Right kidney (tissue), 1 donor: ENCODE measurements around the gene ATOH8.

Experiments used
- DNase-seq: peaks from one replicate; pipeline ENCODE4 v3.0.0-alpha.2; 2016

Gene ATOH8

GRCh38 chr2:85718009-85718391, 35.8 kb upstream of the ATOH8 start:
- DNase-seq: no peak

DNA sequence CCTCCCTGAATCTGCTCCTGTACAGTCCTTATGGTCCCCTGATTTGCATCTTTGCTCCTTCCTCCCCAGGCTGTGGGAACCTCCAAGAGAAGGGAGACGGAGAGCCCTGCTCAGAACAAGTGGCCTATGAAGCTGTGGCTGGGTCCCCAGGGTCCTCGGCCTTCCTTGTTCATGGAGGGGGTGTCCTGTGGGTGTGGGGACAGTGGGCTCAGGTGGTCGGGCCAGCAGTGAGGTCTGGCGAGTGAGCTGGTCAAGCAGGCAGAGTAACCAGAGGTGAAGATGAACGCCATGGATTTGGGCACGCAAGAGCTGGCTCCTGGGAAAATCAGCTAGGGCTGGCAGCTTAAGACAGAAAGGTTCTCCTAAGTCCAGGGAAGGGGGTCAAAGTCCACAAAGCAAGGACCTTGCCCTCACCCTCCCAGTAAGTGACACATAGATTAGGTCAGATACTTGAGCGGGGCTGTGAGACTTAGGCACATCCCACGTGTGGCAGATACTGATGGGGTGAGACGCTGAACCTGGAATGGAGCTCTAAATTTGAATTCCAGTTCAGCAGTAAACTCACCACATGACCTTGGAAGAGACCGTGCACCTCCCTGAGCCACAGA, 34.8 kb upstream of the ATOH8 start:
- DNase-seq: no peak

DNA sequence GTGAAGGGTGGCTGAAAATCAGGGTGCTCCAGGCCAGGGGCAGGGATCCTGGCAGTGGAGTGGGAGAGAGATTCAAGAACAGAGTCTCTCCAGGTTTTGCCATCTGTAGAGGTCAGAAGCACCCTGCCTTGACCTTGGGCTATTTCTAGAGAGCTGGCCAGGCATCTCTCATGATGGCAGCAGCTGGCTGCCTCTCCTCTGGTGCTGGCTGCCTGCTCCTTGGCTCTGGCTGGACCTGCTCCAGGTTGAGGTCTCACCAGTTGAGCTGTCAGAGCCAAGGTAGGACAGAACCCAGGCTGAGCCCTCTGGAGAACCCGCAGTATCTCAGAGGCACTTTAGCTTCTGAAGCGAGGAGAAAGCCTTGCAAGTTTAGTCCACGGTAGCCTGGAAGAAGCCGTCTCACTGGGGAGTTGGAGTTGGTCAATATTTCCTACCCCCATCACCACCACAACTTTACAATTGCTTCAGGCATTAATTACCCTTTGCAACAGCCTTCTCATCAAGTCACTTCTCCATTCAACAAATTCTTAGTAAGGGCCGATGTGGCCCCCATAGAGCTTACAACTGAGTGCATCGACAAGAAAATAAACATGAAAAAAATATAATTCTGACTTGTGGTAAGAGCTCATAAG, 34.1 kb upstream of the ATOH8 start:
- no peak for DNase-seq

- no peak for DNase-seq
Measured at GRCh38 chr2:85720533-85720932, 33.3 kb upstream of the ATOH8 start.

DNA sequence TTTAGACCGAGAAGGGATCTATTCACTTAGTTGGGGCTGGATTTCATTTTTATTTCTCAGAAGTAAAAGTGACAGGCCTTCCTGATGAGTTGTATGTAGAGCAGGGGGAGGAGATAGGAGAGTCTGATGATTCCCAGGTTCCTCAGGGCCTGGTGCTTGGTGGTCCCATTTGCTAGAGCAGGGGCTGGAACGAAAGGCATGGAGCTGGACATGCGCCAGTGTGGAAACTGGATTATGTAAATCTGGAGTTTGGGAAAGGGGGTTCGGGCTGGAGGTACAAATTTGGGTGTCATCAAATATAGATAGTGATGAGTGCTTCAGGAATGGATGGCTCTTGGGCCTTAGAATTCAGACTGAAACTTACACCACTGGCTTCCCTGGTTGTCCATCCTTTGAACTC, 32.1 kb upstream of the ATOH8 start:
- no peak for DNase-seq

DNA sequence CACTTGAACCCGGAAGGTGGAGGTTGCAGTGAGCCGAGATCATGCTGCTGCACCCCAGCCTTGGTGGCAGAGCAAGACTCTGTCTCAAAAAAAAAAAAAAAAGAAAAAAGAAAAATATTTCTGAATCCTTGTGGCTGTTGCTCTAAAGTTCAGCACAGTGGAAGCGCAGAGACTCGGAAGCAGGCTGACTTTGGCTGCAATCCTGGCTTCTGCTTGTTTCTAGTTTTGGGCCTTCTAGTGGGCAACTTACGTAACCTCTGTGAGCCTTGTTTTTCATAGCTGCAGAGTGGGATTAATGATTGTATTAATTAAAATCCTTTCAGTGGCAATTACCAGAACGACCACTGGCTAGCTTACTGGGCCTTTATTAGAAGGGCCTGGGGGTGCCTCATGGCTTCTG, 31.3 kb upstream of the ATOH8 start:
- no peak for DNase-seq

GRCh38 chr2:85723707-85724360, 30.0 kb upstream of the ATOH8 start:
- no peak for DNase-seq

- DNase-seq: no peak
Measured at GRCh38 chr2:85724731-85725181, 29.0 kb upstream of the ATOH8 start.

GRCh38 chr2:85725451-85725850, 28.3 kb upstream of the ATOH8 start:
- DNase-seq: no peak

GRCh38 chr2:85727798-85728197, 26.0 kb upstream of the ATOH8 start:
- no peak for DNase-seq

GRCh38 chr2:85728342-85728741, 25.4 kb upstream of the ATOH8 start:
- no peak for DNase-seq

DNA sequence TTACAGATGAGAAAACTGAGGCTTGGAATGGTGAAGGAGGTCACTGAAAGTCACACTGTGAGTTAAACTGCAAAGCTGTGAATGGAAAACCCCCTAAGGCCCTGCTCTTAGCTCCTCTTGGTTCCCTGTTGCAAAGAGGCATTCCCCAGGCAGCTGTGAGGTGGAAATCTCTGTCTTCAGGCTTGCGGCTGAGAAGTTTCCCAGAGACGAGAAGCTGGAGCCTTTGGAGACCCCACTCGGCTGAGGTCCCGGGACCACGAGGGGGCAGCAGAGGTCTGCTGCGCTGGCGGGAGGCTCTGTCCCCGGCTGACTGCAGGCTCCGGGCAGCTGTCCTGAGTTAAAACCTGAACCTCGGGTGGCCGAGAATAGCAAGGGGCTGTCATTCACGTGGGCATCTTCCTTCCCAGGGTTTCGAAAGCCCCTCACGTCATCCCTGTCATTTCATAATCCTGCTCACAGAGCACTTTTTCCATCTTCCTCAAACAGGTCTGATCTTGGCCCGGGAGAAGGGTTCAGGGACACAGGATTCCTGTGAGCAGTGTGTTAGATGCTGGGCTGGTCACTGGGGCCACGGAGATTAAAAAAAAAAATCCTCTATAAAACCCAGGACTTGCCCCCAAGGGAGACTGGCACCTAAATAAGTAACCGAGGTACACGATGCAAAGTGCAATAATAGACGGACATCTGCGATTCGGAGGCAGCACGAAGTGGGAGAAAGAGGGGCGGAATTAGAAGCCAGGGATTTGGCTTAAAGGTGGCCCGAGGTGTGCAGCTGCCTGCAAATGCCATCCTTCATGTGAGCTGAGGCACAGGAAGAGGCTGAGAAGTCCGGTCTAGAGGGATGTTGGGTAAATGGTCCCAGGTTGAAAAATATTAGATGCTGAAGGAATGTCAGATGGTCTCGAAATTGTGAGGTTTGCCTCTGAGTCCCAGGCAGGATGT, 24.6 kb upstream of the ATOH8 start:
- DNase-seq: peak; percentile 73

DNA sequence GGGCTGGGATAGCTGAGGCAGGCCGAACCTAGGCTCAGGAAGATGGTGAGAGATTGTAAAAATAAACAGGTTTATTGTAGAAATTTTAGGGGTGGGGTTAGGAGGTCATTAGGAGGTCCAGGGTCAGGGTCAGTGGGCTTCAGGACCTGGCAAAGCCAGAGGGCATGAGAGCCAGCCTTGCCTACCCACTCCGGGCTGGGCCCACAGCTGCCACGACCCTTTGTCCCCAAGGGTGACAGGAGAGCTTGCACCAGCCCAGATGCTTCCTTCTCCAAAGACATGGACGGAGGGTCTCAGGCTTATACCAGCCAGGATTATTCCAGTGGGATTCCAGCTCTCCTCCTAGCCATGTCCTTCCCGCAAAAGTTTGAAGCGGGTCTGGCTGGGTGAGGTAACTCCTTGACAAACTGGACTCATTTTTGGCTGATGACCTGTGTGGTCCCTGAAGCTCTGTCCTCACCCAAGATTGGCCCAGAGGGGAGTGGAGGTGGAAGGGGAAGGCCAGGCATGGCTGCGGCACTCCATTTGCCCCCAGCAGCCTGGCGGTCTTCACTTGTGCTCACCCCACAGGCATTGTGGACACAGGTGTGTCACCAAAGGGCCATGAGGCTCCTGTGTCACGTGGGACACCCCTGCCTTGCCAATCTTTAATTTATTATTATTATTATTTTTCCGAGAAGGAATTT, 23.8 kb upstream of the ATOH8 start:
- no peak for DNase-seq

- DNase-seq: no peak
Measured at GRCh38 chr2:85730686-85731230, 23.0 kb upstream of the ATOH8 start.

DNA sequence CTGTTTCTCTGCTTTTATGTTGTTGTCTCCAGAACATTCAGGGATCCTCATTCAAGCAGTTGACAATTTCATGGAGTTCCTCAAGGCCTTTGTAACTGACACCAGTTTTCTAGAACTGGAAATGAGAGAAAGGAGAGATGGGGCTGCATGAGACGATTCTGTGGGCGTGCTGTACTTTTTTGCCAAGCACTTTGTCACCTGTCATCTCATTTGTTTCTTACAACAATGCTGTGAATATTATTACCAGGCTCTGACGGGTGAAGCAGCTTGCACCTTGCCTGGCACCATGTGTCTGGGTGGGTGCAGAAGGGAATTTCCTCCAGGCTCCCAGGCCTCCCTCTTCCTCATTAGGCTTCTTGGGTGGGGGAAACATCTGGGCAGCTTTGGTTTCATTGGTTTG, 22.2 kb upstream of the ATOH8 start:
- peak; percentile 13 for DNase-seq

DNA sequence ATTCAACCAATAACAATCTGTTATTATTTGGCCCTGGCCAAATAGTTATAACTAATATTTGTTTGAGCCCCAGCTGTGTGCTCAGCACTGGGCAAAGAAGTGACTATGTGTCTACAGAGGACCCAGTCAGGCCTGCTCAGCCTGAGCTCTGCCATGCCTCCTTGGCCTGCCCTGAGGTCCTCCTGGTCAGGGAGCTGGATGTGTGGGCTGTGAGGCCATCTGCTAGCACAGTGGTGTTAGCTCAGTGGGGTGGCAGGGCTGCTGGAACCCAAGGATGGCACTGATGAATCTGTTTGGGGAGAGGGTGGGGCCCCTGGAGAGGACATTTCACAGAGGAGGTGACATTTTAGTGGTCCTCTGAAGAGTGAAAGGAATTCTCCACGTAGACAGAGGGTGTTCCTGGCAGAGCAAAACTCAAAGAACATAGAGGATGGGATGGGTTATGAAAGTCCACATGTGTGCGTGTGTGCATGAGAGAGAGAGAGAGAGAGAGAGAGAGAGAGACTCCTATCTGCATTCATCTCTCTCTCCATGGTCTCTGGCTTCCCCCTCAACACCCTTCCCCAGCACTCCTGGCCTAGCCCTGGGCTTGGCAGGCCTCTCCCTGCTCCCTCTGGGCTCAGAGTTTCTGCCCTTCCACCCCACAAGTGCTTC, 21.2 kb upstream of the ATOH8 start:
- no peak for DNase-seq

DNA sequence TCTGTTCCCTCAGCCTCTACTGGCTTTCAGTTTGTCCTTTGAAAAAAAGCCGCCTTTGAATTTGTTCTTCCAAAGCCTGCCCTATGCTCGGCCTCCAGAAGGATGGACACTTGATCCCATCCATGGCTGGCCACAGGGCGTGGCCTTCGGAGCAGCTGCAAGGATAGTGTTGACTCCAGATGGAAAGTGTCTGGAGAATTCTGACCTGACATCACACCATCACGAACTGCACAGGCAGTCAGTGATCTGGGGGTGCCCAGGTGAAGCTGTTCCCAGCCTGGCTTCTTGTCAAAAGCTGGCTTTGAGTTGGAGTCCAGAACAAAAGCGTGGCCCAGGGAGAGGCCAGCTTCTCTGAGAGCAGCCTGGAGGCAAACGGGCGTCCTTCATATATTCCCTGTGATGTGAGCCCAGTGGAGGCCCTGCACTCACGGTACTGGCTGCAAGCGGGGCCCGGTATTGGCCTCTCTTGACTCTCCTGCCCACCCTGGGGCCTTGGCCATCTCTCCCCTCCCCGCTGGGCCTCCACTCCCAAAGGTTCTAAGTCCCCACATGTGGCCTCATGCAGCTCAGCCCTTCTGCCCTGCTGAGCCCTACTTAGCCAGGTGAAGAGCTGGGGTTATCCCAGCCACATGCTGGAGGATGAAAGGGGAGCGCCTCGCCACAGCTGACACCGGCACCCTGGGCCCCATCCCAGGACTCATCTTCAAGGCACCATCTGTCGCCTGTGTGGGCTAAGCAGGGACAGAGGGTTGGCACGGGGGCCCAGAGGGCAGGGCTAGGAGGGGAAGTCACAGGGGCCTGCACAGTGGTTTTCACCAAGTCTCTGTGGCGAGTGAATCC, 20.4 kb upstream of the ATOH8 start:
- peak; percentile 19 for DNase-seq

DNA sequence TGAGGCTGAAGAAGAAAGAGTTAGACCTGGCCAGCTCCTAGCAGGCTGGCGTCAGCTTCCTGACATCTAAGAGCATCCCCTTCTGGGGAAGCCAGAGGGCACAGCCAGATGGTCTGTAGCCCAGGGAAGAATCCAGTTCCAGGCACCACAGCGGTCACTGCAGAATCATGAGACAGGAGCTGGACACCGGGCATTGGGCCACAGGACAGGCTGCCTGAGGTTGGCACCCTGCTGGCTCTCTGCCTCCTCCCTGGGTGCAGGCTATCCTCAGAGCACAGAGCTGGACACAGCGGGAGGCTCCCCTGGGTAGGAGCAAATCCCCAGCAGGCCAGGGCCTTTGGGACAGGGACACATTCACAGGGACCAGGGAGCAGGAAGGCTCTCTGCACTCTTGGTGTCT, 19.8 kb upstream of the ATOH8 start:
- no peak for DNase-seq

GRCh38 chr2:85734942-85735608, 18.7 kb upstream of the ATOH8 start:
- DNase-seq: no peak

DNA sequence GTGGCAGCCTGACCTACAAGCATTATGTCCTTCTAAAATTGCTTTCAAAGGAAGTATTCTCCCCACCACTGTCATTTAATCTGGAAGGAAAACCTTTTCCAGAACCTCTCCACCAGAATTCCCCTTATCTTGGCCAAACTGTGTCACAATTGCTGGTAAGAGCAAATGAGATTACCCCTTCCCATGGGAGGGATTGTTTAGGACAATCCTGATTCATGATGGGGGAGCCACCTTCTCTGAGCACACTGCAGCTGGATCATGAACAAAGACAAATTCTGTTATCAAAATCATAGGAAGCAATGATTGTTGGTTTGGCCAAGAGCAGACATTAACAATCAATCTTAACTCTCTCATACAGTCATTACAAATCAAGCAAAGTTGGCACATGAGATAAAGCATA, 18.1 kb upstream of the ATOH8 start:
- DNase-seq: no peak
